NOMO-1 (cell line): ENCODE data around the gene GNAZ.
A peak's percentile ranks its signal among the peaks of the same experiment; 100 is the strongest.

Source experiments
- DNase-seq, 2 experiments: peaks; one replicate each; lab custom pipeline; 2025; ENCODE audit not compliant: unreplicated experiment in 2 of 2; lab: John Stamatoyannopoulos, UW

The GNAZ gene

GRCh38 chr22:23150762-23151161 lies 80.4 kb downstream of the GNAZ start:
- DNase-seq: no peak

DNA sequence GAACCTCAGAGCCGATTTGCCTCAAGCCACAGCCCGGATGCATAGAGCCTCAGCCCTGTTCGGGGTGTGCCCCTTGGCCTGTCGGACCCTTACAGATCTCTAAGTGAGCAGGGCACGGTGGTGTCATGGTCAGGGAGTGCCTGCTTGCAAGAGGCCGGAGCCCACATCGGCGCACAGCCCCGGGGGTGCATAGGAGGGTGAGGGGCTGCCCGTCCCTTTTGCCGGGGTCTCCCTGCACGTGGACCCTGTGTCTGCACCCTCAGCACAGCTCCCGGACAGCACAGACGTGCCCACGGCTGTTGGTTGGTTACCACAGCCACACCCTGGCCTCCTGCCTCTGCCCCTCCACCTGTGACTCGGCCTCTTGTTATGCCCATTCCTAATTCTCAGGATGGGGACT lies 81.5 kb downstream of the GNAZ start:
- DNase-seq: no peak

GRCh38 chr22:23152238-23153114 lies 82.2 kb downstream of the GNAZ start:
- peak; percentile 79 for DNase-seq

GRCh38 chr22:23153994-23154393 lies 83.7 kb downstream of the GNAZ start:
- no peak for DNase-seq

DNA sequence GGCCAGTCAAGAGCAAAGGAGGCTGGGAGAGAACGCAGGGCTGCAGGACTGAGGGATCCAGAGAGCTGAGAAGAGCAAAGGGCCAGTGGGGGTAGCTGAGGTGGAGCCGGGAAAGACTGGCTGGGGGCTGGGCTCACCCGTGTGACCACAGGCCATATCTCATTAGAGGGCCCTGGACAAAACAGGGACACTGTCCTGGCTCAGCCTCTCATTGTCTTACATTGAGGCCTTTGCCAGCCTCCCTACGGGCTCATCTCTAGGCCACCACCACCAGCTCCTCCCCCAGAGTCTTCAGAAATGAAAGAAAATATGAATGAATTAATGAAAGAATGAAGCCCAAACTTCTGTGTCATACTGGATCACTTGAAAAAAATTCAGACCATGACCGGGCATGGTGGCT lies 84.1 kb downstream of the GNAZ start:
- DNase-seq: no peak

GRCh38 chr22:23155143-23155542 lies 84.8 kb downstream of the GNAZ start:
- no peak for DNase-seq

DNA sequence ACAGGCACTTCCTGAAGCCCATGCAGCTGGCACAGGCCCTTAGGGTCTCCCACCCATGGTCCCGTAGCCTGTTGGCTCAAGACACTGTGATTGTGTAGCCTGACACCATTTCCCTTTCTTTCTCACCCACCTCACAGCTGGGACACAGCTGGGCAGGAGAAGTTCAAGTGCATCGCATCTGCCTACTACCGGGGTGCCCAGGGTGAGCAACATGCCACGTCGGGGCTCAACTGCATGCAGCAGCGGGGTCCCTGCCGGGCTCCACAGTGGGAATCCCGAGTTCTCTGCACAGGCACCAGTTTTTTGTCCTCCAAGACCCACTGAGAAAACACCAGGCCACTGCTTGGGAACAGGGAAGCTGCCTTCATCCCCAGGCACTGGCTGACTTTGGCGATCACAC lies 85.5 kb downstream of the GNAZ start:
- no peak for DNase-seq

DNA sequence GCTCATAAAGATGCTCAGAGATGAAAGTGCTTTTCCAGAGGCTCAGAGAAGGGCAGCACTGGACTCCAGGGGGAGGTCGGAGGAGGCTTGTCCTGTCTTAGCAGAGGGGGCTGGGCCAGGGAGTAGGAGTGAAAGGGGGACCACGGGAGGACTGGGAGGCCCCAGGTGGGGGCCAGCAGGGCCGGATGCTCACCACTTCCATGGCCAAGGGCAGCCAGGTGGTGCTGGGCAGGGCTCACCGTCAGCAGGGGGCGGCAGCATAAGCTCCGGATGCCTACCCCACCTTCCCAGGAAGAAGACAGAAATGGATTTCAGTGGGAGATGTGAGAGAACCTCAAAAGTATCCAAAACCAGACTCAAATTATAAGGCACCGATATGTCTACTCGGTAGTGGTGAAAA lies 86.0 kb downstream of the GNAZ start:
- DNase-seq: no peak

- no peak for DNase-seq
Measured at GRCh38 chr22:23157560-23158515, 87.5 kb downstream of the GNAZ start.

DNA sequence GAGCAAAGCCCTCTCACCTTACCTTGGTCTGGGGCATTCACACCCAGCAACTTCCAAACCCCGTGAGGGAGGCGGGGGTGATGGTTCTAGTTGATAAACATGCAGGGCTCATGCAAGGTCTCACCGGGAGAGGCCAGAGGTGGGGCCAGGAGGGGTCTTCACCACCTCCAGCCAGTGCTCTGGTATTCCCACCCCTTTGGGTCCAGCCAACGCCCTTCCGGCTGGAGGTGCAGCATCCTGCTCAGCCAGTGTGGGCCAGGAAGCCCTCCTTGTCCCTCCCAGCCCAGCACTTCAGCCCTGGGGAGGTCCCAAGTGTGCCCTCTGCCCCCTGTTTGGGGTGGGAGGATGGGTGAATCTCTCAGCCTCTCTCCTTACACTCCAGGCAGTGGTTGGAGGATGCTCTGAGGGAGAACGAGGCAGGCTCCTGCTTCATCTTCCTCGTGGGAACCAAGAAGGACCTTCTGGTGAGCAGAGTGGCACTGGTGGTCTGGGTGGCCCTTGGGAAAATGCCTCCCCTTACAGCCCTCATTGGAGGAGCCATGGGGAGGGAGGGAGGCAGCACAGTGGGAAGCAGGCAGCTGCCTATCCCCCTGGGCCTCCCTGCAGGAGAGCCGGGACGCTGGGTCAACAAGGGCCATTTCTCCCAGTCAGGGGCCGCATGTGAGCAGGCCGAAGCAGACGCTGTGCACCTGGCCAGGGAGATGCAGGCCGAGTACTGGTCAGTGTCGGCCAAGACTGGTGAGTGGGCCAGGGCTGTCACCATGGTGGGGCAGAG lies 88.4 kb downstream of the GNAZ start:
- no peak for DNase-seq

DNA sequence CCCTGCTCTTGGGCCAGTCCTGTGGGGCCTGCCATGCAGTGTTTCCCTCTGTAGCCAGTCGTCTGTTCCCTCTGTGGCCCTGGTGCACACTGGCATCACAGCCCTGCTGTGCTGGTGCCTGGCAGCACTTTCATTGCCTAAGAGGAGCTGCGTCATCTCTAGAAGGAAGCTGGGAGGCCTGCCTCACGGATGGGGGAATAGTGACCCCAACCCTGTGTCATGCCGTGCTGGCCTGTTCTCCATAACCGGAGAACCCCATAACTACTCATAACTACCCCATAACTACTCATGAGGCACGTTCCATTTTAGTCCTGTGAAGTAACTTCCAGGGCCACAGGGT lies 88.9 kb downstream of the GNAZ start:
- no peak for DNase-seq

DNA sequence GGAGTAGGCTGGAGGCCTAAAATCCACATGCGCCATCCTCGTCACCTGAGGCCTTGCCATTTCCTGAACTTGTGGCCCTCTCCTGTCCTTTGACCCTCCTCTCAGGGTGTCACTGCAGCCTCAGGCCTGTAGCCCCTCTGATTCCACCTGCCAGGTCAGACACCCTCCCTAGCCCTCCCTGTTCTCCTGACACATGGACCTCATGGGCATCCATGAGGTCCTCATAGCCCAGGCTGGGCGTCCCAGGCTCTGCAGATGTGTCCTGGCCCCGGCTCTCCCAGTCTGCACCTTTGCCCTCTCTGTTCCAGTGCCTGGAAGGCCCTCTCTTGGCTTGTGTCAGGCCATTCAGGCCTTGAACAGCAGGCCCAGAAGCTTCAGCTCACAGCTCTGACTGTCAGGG lies 90.7 kb downstream of the GNAZ start:
- no peak for DNase-seq

GRCh38 chr22:23161574-23161973 lies 91.3 kb downstream of the GNAZ start:
- no peak for DNase-seq

- DNase-seq: no peak
Measured at GRCh38 chr22:23163665-23164064, 93.3 kb downstream of the GNAZ start.

- DNase-seq: no peak
Measured at GRCh38 chr22:23164091-23164490, 93.8 kb downstream of the GNAZ start.

DNA sequence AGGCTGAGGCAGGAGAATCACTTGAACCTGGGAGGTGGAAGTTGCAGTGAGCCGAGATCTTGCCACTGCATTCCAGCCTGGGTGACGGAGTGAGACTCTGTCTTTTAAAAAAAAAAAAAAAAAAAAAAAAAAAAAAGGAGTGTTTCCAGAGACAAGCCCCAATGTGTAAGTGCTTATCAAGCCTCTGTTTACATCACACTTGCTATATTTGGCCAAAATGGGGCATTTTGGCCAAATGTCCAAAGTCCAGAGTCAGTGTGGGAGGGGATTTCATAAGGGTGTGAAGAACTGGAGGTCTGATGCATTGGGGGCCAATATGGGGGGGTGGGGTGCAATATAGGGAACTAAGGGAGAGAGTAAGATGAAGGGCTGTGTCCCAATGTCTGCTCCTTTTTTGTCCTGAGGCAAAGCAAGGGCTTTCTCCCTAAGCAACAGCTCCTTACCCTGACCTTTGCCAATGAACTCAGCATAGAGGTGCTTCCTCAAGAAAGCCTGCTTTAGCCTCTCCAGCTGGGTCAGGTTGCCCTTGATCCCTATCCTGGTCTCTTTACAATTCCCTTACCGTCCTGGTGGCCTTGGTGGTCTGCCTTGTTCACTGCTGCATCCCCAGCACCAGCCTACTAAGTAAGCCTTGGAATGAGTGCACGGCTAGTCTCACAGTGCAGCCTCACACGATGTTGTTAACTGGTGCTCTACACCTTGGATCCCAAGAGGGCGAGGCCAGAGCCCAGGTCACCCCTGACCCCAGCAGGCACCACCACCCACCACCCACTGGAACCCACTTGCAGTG lies 95.9 kb downstream of the GNAZ start:
- DNase-seq: no peak

GRCh38 chr22:23166841-23167616 lies 96.7 kb downstream of the GNAZ start:
- no peak for DNase-seq

GRCh38 chr22:23168391-23169042 lies 98.2 kb downstream of the GNAZ start:
- DNase-seq: no peak

DNA sequence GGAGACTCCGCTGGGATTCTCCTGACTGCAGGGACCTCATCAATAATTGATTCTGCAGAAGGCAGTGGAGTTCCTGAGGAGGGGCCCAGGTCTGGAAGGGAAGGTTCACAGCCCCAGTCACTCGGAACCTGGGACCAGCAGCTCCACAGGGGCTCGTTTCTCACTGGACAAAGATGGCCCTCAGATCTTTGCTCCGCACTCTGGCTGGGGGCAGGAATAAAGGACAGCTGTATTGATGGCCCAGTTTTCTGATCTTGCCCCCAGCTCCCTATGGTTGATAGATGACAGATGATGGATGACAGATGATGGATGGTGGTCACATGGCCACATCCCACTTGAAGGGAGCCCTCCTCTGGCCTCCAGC lies 98.7 kb downstream of the GNAZ start:
- no peak for DNase-seq
